Astrocyte of the cerebellum (primary cell): ENCODE measurements around the gene ADAMTS2.

ENCODE experiments used
- DNase-seq: peaks from one replicate; pipeline ENCODE4 v3.0.0-alpha.2; 2011; ENCODE audit warnings: low read depth
- H3K4me3 ChIP-seq: 2 replicates; pipeline ENCODE4 v1.5.1; 2011; ENCODE audit warnings: mild to moderate bottlenecking, low read depth, low read length, moderate library complexity
- CTCF ChIP-seq: IDR thresholded peaks from 2 replicates; pipeline ENCODE4 v1.5.1; 2012; ENCODE audit warnings: low read length, low read depth, moderate library complexity, mild to moderate bottlenecking; ENCODE audit errors: missing control alignments
- in situ Hi-C: cut with HindIII; loops from 2 replicates; pipeline ENCODE4 v1.10.0; 2017; ENCODE audit warnings: low sequenced_read_pairs

The ADAMTS2 gene

GRCh38 chr5:179307013-179307800 lies 38.1 kb downstream of the ADAMTS2 start:
- no peak for TF ChIP-seq CTCF
- H3K4me3 ChIP-seq = no peak overlapping the region
- in situ Hi-C loops = no loop called here
- no peak for DNase-seq

GRCh38 chr5:179306191-179307012 lies 38.9 kb downstream of the ADAMTS2 start:
- in situ Hi-C loops = no loop called here
- TF ChIP-seq CTCF = no peak
- H3K4me3 ChIP-seq = no peak overlapping the region
- no peak for DNase-seq

GRCh38 chr5:179304871-179305270 lies 40.4 kb downstream of the ADAMTS2 start:
- no peak for DNase-seq

GRCh38 chr5:179304466-179304865 lies 40.8 kb downstream of the ADAMTS2 start:
- in situ Hi-C loops = no loop called here
- H3K4me3 ChIP-seq = no peak overlapping the region
- TF ChIP-seq CTCF = no peak
- DNase-seq = no peak

More at GRCh38 chr5:179304871-179305270, 40.4 kb downstream of the ADAMTS2 start:
- in situ Hi-C loops = no loop called here
- TF ChIP-seq CTCF = no peak
- H3K4me3 ChIP-seq = no peak overlapping the region

GRCh38 chr5:179303451-179304200 lies 41.6 kb downstream of the ADAMTS2 start:
- no peak overlapping the region for H3K4me3 ChIP-seq
- no peak for TF ChIP-seq CTCF
- in situ Hi-C loops = no loop called here
- no peak for DNase-seq

GRCh38 chr5:179302499-179303185 lies 42.6 kb downstream of the ADAMTS2 start:
- in situ Hi-C loops = no loop called here
- H3K4me3 ChIP-seq = no peak overlapping the region
- no peak for TF ChIP-seq CTCF
- DNase-seq = no peak
